ENCODE results near the gene C10orf62.
"Not testable (repeated sequence)": the region's sequence is repeated elsewhere in the genome, so short reads cannot be mapped to it uniquely, and the experiment has no call there.

Gene C10orf62

DNA sequence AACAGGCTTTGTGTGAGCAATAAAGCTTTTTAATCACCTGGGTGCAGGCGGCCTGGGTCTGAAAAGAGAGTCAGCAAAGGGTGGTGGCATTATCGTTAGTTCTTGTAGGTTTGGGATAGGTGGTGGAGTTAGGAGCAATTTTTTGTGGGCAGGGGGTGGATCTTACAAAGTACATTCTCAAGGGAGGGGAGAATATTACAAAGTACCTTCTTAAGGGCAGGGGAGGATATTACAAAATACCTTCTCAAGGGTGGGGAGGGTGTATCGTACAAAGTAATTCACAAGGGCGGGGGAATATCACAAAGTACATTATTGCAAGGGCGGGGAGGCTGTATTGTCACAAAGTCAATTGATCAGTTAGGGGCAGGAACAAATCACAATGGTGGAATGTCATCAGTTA, 27.2 kb upstream of the C10orf62 start:
- intact Hi-C loops (cut with DNase I); DNase-seq: not testable (repeated sequence)

DNA sequence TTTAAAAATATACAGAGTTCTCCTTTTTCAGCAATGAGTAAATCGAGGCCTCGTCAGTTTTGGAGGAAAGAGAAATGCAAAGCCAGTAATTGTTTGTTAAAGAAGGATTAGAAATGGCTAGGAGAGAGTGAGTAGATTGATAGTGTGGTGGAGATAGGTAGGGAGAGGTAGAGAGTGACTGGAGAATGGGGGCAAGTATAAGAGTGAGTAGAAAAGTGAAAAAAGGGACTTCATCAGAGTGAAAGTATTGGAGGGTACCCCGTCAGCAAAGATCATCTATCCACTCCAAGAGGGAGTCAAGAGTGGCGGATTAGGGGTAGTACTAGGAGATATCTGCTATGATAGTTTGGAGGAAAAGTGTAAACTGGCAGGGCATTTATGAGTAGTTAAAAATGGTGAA, 26.2 kb upstream of the C10orf62 start:
- peak in 1 of 10 donors; percentile 4 for DNase-seq

GRCh38 chr10:97564776-97565175, 24.7 kb upstream of the C10orf62 start:
- DNase-seq = no peak
- intact Hi-C loops (cut with DNase I) = no loop called here

More for the DNA sequence above, 26.2 kb upstream of the C10orf62 start:
- intact Hi-C loops (cut with DNase I) = no loop called here

- intact Hi-C loops (cut with DNase I) = no loop called here
- peak in 1 of 10 donors; percentile 15 for DNase-seq
Observed at GRCh38 chr10:97566336-97566996, 23.1 kb upstream of the C10orf62 start.

DNA sequence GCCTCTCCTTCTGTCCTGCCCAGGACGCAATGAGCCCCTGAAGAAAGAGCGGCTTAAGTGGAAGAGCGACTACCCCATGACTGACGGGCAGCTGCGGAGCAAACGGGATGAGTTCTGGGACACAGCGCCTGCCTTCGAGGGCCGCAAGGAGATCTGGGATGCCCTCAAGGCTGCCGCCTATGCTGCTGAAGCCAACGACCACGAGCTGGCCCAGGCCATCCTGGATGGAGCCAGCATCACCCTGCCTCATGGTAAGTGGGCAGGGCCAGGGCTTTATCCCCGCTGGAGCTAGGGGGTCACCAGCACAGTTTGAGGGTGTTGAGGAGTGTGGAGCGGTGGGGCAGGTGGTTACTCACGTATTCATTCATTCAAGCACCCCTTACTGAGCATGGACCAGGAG, 21.6 kb upstream of the C10orf62 start:
- DNase-seq = peak in 2 of 10 donors; percentile 59 to 76

GRCh38 chr10:97570146-97570788, 19.3 kb upstream of the C10orf62 start:
- intact Hi-C loops (cut with DNase I) = loop anchor here (5.0 kb wide), 2 partner anchors 42 to 167 kb away; partner anchors contain the start of gene ZFYVE27
- peak in 2 of 10 donors; percentile 73 for DNase-seq

More for the DNA sequence above, 21.6 kb upstream of the C10orf62 start:
- intact Hi-C loops (cut with DNase I) = no loop called here

DNA sequence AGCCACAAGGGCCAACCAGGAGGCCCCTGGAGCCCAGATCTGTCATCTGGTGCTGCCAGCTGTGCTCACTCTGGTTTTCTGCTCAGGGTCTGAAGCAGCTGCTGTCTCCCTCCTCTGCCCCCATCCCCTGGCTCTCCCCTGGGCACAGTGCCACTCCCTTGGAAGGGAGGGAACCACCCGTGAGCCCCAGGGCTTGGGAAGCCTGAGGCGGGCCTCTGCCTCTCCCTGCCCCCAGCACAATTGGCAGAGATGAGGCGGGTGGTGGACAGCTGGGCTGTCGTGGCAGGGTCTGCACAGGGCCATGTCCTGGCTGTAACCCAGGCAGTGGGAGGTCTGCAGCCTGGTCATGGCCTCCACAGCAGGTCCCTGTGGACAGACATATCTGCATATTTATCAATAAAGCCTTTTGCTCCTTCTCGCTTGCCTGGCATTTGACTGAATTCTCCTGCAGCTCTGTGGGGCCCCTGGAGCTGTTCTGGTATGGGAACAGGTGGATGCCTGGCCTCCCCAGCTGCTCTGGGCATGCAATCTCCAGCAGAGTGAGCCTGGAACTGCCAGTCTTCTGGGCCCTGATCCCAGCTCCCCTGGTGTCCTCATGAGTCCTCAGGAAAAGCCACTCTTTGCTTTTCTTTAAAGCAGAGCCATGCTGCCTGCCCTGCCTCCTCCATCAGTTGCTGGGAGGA, 18.6 kb upstream of the C10orf62 start:
- intact Hi-C loops (cut with DNase I) = loop anchor here (5.0 kb wide), 2 partner anchors 41 to 166 kb away; partner anchors contain the start of gene ZFYVE27
- DNase-seq = peak in 8 of 10 donors; percentile 35 to 91 (median 60)

DNA sequence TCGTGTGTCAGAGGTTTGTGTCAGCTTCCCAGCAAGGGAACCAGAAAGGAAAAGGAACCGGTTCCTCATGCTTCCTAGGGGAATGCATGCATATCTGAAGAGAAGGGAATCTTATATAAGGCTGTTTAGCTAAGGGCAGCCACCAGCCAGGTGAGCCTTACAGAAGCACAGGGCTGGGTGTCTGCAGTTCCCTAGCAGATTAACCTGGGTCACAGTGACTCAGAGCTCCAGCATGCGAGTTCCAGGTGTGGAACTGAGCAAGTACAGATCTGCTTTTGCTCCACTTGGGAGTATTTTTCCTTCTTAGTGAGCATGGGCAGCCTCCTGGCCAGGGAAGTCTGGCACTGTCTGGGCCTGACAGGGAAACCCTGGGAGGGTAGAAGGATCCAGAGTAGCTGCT, 17.9 kb upstream of the C10orf62 start:
- peak in 1 of 10 donors; percentile 66 for DNase-seq
- intact Hi-C loops (cut with DNase I) = loop anchor here (5.0 kb wide), 2 partner anchors 41 to 166 kb away; partner anchors contain the start of gene ZFYVE27

- peak; percentile 61 to 96 (median 81) for DNase-seq
- intact Hi-C loops (cut with DNase I) = loop anchor here (5.0 kb wide), 2 partner anchors 40 to 165 kb away; partner anchors contain the start of gene ZFYVE27
Observed at GRCh38 chr10:97572214-97572989, 17.1 kb upstream of the C10orf62 start, which contains the start of gene ANKRD2. Gene ANKRD2 (plus strand): TSS chr10:97572779. CDS start chr10:97572789, 10 bp downstream.

- peak in 2 of 10 donors; percentile 25 to 62 for DNase-seq
- intact Hi-C loops (cut with DNase I) = loop anchor here (5.0 kb wide), 2 partner anchors 39 to 164 kb away; partner anchors contain the start of gene ZFYVE27
Observed at GRCh38 chr10:97573021-97573420, 16.5 kb upstream of the C10orf62 start.

- intact Hi-C loops (cut with DNase I) = loop anchor here (5.0 kb wide), 2 partner anchors 39 to 164 kb away; partner anchors contain the start of gene ZFYVE27
Observed at GRCh38 chr10:97573672-97574071, 15.8 kb upstream of the C10orf62 start.

GRCh38 chr10:97574374-97575126, 15.0 kb upstream of the C10orf62 start:
- intact Hi-C loops (cut with DNase I) = loop anchor here (5.0 kb wide), 2 partner anchors 38 to 163 kb away; partner anchors contain the start of gene ZFYVE27

More at GRCh38 chr10:97573672-97574071, 15.8 kb upstream of the C10orf62 start:
- peak in 2 of 10 donors; percentile 12 to 14 for DNase-seq

DNA sequence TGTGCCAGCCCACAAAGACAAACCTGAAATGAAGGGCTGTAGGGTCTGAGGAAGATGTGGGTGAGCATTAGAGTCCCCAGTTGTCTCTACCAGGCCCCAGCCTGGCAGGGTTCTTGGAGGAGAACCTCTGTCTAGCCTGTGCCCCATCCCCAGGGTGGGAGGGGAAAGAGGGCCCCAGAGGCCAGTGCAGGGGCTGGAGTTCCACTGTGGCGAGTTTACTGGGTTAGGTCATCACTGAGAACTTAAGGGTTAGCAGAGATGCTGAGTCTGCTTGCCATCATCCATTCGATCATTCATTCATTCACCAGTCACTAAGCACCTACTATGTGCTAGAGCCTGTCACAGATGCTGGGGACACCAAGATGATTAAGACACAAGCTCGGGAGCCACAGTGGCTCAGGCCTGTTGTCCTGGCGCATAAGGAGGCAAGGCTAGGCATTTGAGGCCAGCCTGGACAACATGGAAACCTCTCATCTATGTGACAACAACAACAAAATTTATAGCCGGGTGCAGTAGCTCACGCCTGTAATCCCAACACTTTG, 14.3 kb upstream of the C10orf62 start:
- peak in 2 of 10 donors; percentile 36 to 46 for DNase-seq
- intact Hi-C loops (cut with DNase I) = no loop called here

More at GRCh38 chr10:97574374-97575126, 15.0 kb upstream of the C10orf62 start:
- peak in 2 of 10 donors; percentile 36 to 75 for DNase-seq

GRCh38 chr10:97576487-97576886, 13.0 kb upstream of the C10orf62 start:
- peak in 1 of 10 donors; percentile 22 for DNase-seq
- intact Hi-C loops (cut with DNase I) = not testable (repeated sequence)

DNA sequence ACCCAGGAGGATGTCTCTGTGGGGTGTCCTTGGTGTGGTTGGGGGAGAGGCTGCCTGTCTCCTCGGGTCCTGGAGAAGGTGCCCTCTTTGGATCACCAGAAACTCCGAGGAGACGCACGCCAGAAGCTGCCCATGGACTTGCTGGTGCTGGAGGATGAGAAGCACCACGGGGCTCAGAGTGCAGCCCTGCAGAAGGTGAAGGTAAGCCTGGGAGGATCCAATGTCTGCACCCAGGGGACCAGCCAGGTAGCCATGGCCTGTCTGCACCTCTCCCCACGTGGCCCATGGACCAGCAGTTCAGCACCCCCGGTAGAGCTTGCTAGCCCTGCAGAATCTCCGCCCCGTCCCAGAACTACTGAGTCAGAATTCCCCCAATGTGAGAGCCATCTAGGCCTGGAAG, 11.8 kb upstream of the C10orf62 start:
- DNase-seq = peak in 2 of 10 donors; percentile 62 to 69

DNA sequence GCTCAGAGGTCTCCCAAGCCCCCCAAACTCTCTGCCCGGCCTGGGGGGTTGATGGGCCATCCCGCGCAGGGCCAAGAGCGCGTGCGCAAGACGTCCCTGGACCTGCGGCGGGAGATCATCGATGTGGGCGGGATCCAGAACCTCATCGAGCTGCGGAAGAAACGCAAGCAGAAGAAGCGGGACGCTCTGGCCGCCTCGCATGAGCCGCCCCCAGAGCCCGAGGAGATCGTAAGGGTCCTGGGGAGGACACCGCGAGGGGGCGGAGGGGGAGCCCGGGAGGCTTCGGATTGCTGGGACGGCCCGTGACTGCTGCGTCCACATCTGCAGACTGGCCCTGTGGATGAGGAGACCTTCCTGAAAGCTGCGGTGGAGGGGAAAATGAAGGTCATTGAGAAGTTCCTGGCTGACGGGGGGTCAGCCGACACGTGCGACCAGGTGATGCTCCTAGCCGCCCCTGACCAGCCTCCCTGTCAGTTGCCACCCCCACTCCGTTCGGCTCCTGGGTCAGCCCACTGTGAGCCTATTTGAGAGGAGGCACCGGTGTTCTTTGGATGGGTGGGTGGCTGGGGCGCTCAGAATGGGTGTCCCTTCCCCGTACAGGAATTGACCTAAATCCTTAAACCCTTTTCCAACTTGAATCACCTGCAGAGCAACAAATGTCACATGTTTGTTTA, 11.2 kb upstream of the C10orf62 start:
- peak in 2 of 10 donors; percentile 76 to 87 for DNase-seq
- intact Hi-C loops (cut with DNase I) = no loop called here

More for the DNA sequence above, 11.8 kb upstream of the C10orf62 start:
- intact Hi-C loops (cut with DNase I) = no loop called here

GRCh38 chr10:97580421-97581367, 8.8 kb upstream of the C10orf62 start:
- intact Hi-C loops (cut with DNase I) = no loop called here
- peak in 1 of 10 donors; percentile 43 for DNase-seq
